ENCODE data around the gene MCF2L2. TPM values are rescaled to one million over a fixed set of nuclear protein-coding genes. Genes with fewer than 3 reads are reported as not detected.
A peak's percentile ranks its signal among the peaks of the same experiment; 100 is the strongest.

The MCF2L2 gene
- total RNA-seq, 1 donor from 2014 or later = 1.2 TPM

DNA sequence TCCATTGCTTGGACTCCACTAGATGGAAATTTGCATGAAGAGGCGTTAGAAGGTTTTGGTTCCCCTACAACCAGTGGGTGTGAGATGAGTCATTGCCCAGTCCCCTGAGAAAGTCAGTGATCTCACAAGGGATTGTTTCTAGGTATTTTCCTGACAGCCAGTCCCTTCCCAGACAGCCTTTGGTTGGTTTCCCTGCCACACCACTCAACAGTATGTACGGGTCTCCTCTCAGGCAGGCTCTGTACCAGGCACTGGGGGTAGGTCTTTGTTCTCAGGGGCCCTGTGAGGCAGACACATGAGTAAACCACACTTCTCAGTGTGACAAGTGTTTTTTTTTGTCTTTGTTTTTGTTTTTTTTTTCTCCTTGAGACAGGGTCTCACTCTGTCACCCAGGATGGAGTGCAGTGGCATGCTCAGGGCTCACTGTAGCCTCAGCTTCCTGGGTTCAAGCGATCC is 269.8 kb downstream of the MCF2L2 start:
- peak overlapping the region; percentile 59 for H3K4me3 ChIP-seq
- H3K27me3 ChIP-seq = peaks cover 20% of the 10 kb centered on the region
- peak overlapping the region; percentile 70 for H3K27ac ChIP-seq

DNA sequence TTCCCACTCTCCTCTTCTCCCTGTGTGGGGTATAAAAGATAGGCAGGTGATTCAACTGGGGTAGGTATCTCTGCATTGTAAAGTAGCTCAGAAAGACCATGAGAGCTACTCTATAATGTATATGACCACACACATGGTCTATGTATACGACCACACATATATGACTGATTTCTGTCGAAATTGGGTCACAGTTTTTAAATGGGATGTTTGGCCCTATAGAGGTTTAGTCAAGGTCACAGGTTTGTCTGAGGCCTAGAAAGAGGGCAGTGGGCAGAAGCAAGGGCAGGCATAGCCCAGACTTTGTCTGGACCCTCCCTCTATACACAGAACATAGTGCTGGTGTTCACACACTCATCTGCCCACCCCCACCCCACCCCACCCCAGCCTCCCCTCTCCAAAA is 270.3 kb downstream of the MCF2L2 start:
- ATAC-seq (no peak), DNase-seq (no peak)
- Histone ChIP-seq H3K4me1 (peaks cover 3% of the 10 kb centered on the region), H3K27ac (no peak overlapping the region), H3K36me3 (no peaks in the 10 kb centered on the region), H3K27me3 (peaks cover 15% of the 10 kb centered on the region), H3K9me3 (no peaks in the 10 kb centered on the region), H3K4me3 (no peak overlapping the region)
- TF ChIP-seq, protein P1, sequence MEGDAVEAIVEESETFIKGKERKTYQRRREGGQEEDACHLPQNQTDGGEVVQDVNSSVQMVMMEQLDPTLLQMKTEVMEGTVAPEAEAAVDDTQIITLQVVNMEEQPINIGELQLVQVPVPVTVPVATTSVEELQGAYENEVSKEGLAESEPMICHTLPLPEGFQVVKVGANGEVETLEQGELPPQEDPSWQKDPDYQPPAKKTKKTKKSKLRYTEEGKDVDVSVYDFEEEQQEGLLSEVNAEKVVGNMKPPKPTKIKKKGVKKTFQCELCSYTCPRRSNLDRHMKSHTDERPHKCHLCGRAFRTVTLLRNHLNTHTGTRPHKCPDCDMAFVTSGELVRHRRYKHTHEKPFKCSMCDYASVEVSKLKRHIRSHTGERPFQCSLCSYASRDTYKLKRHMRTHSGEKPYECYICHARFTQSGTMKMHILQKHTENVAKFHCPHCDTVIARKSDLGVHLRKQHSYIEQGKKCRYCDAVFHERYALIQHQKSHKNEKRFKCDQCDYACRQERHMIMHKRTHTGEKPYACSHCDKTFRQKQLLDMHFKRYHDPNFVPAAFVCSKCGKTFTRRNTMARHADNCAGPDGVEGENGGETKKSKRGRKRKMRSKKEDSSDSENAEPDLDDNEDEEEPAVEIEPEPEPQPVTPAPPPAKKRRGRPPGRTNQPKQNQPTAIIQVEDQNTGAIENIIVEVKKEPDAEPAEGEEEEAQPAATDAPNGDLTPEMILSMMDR (IDR thresholded peaks at IDR 0.05) = no peak
- intact Hi-C loops (cut with DNase I) = no loop called here

More for the DNA sequence above, 269.8 kb downstream of the MCF2L2 start:
- H3K4me1 ChIP-seq = peaks cover 3% of the 10 kb centered on the region
- ATAC-seq (peak; percentile 27), DNase-seq (no peak)
- no peaks in the 10 kb centered on the region for H3K9me3 ChIP-seq
- TF ChIP-seq, protein P1 (IDR thresholded peaks at IDR 0.05) = no peak
- intact Hi-C loops (cut with DNase I) = no loop called here
- H3K36me3 ChIP-seq = no peaks in the 10 kb centered on the region

- no peak overlapping the region for H3K27ac ChIP-seq
- intact Hi-C loops (cut with DNase I) = no loop called here
- ATAC-seq (no peak), DNase-seq (no peak)
- TF ChIP-seq, protein P1 (IDR thresholded peaks at IDR 0.05) = no peak
- H3K4me1 ChIP-seq = peaks cover 3% of the 10 kb centered on the region
- no peak overlapping the region for H3K4me3 ChIP-seq
- H3K36me3 ChIP-seq = no peaks in the 10 kb centered on the region
- peaks cover 4% of the 10 kb centered on the region for H3K27me3 ChIP-seq
- no peaks in the 10 kb centered on the region for H3K9me3 ChIP-seq
These were observed 272.2 kb downstream of the MCF2L2 start for GRCh38 chr3:183156266-183156665.

DNA sequence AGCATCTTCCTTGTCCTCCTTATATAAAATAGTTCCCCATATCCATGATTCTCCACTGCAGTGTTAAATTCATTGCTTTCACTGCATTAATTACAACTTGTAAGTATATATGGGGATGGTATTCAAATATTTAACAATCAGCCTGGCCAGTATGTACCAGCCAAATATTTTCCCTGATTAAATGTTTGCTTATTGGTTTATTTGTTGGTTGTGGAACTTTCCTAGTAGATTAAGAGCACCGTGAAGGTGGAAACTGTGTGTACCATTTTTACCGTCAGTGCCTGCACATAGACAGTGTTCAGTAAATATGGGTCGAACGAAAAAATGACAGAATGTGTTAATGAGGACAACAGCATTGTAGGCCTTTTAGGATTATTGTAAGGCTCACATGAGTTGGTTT is 272.9 kb downstream of the MCF2L2 start:
- intact Hi-C loops (cut with DNase I) = no loop called here
- Histone ChIP-seq H3K9me3 (no peaks in the 10 kb centered on the region), H3K36me3 (no peaks in the 10 kb centered on the region), H3K4me3 (no peak overlapping the region), H3K4me1 (peaks cover 3% of the 10 kb centered on the region), H3K27me3 (peaks cover 4% of the 10 kb centered on the region), H3K27ac (no peak overlapping the region)
- no peak for DNase-seq
- TF ChIP-seq, protein P1 (IDR thresholded peaks at IDR 0.05) = no peak
- no peak for ATAC-seq

- H3K27ac ChIP-seq = peak overlapping the region; percentile 25
- TF ChIP-seq, protein P1 (IDR thresholded peaks at IDR 0.05) = no peak
- no peaks in the 10 kb centered on the region for H3K36me3 ChIP-seq
- no peak for DNase-seq
- H3K9me3 ChIP-seq = no peaks in the 10 kb centered on the region
- ATAC-seq = peak; percentile 44
- no peak overlapping the region for H3K4me3 ChIP-seq
- H3K27me3 ChIP-seq = peaks cover 4% of the 10 kb centered on the region
- intact Hi-C loops (cut with DNase I) = no loop called here
- H3K4me1 ChIP-seq = peaks cover 3% of the 10 kb centered on the region
These were observed 275.0 kb downstream of the MCF2L2 start for GRCh38 chr3:183153210-183153950.

Data from upper lobe of right lung (tissue), 1 donor.